IPS-18c (cell line): ENCODE data around the gene RPP25L.

Experiments used
- H3K4me3 ChIP-seq: 2 replicates; pipeline ENCODE4 v1.7.0; 2013; ENCODE audit warnings: low read depth, mild to moderate bottlenecking, low read length, moderate library complexity; ENCODE audit not compliant: insufficient read depth
- H3K9me3 ChIP-seq: one replicate; pipeline ENCODE4 v1.6.1; 2013; ENCODE audit warnings: mild to moderate bottlenecking, low read length, moderate library complexity; ENCODE audit not compliant: control insufficient read depth, insufficient read depth

Gene RPP25L

DNA sequence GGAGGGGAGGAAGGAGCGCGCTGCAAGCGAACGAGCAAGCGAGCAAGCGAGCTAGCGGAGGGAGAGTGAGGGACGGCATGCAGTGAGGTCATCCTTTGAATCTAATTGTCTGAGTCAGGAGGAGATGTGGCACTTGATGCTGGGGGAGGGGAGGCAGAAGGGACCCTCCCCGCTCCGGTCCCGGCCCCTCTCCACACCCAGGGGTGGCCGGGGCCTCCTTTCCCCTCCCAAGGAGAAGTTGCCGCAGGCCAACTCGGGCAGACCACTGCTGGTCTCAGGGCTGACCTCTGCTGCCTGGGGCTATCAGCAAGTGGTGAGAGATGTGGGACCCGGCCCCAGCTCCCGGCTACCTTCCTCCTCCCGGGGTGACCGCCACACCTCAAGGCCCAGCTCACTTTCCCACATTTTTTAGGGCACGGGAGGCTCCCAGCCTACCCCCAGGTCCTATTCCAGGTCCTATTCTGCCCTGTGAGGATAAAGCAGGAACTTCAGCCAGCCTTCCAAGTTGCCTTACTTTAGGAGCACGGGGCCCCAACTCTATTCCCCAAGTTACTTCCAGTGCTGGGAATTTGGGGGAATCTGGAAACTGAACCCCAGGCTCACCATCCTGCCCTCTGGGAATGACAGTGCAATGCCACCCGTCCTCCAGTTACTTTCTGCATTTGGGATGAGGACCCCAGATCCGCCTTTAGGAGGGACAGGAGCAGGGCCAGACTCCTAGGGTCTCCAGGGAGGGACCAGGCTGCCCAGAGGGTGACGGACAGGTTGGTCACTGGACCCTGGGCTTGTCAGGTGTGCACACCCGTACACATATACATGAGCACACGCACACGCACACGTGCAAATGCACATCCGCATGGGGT is 33.4 kb downstream of the RPP25L start:
- Histone ChIP-seq H3K9me3 (no peaks in the 10 kb centered on the region), H3K4me3 (peak overlapping the region; percentile 50)

DNA sequence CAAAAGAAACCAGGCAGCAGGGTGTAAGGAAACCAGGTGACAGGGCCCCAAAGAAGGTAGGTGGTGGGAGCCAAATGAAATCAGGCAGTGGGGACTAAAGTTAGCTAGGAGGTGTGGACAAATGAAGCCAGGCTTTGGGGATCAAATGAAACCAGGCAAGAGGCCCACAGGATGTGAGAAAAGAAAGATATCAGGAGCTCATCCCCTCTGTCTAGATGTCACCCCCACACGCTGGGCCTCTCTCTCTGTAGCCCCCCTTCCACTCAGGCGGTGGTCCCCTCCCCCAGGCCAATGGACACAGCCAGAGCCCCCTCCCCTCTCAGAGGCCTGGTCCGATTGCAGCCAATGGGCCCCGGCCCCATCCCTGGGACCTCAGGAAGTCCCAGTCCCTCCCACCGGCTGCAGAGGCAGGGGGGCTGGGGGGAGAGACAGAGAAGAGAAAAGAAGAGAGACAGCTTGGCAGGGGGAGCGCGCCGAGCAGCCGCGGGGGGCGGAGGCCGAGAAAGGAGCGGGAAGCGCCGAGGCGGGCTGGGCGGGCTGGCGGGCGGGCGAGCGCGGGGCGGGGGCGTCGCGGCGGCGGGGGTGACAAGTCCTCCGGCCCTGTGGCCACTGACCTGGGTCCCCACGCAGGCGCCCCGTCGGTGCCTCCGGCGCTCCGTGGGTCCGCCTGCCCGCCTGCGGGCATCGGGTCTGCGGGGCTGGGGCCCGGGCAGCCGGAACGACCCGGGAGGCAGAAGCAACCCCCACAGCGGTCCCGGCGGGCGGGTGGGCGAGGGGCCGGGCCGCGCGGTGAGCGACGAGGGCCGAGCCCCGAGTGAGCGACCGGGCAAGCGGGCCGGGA is 34.3 kb downstream of the RPP25L start:
- Histone ChIP-seq H3K4me3 (peak overlapping the region; percentile 50), H3K9me3 (no peaks in the 10 kb centered on the region)

DNA sequence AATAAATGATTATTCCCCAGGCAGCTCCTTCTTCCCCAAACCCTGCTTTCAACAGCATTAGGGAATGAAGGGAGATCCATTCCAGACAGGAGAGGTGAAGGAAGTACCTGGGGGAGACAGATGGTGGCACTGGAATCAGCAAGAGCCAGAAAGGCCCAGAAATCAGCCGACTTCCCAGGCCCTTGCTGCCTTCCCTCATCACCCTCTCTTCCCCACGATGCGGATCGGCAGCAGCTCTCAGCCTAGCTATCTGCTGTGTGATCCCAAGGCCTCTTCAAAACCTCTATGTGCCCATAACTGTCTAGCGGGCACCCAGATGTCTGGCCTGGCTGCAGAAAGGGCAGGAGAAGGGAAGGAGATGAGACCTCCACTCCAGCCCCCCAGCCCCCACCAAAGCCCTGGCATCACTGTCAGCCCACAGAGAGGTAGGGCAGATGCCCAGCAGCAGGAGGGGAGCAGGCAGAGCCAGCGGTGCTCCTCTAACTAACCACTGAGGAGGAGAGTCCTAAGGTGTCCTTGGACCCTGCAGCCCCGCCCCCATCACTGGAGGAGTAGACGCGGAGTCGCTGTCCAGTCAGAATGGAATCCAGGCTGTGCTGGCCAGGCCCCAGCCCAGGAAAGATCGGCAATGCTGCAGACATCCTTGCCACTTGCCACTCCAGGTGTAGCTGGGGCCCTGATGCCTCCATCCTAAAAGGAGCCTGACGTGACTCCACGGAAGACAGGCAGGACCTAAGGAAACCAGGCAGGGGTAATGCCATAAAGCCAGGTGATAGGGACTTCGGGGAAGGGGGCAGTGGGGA is 35.1 kb downstream of the RPP25L start:
- H3K4me3 ChIP-seq, result no peak overlapping the region
- H3K9me3 ChIP-seq, result no peaks in the 10 kb centered on the region

DNA sequence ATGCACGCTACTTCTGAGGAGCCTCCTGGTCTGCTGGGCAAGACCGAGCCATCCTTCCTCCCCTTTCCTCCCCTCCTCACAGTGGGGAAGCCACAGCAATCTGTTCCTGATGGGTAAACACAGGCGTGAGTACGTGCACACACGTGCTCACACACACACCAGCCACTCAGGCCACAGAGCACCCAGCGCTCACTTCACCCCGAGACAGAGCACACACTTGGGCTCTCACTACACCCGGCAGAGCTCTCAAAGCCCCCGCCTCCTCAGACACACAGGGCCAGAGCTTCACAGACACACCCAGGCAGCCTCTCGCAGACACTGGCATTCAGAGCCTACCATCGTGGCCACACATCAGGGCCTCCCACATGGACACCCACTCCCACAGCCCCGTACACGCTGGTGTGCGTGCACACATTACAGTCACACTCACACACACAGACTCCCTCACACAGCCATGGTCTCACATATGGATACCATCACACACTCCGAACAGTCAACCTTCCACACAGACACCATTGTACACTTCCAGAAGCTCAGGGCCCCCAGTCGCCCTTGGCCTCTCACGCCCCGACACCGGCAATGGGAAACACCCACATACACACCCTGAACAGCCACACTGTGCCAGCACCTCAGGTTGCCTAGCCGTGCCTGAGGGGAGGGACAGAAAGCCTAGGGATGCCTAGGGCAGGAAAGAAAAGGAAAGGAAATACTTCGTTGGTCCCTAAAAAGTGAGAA is 35.9 kb downstream of the RPP25L start:
- Histone ChIP-seq H3K4me3 (no peak overlapping the region), H3K9me3 (no peaks in the 10 kb centered on the region)

DNA sequence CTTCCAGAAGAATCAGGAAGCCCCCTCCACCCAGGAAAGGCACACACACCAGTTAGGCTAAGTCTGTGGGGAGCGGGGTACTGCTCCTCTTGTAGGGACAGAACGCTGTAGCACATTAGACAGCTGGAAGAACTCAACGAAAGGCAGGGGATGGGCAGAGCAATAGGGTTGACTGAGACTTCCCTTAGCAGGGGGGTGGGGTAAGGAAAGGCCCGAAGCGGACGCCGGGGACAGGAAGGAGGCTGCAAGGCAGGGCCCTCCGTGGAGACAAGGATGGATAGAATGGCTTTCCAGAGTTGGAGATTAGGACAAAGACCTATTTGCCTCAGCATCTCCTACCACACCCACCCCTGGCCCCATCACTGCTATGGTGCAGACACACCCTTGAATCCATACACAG is 36.7 kb downstream of the RPP25L start:
- no peak overlapping the region for H3K4me3 ChIP-seq
- H3K9me3 ChIP-seq, result no peaks in the 10 kb centered on the region

DNA sequence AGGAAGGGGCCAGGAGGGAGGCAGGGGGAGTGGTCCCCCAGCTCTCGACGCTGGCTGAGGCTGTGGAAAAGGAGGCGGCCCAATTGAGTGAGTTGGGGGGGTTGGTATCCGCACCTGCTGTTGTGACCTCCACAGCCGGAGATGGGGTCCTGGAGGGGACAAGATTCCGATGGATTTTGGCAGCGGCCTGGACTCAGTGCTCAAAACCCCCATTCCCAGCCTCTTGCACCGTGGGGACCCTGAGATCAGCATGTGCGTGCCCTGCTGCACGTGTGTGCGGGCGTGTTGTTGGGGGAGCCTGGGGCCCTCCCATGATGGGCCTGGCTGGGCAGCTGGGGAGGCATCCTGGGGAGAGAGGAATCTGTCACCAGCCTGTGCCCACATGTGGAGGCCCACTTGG is 37.3 kb downstream of the RPP25L start:
- Histone ChIP-seq H3K4me3 (no peak overlapping the region), H3K9me3 (no peaks in the 10 kb centered on the region)

DNA sequence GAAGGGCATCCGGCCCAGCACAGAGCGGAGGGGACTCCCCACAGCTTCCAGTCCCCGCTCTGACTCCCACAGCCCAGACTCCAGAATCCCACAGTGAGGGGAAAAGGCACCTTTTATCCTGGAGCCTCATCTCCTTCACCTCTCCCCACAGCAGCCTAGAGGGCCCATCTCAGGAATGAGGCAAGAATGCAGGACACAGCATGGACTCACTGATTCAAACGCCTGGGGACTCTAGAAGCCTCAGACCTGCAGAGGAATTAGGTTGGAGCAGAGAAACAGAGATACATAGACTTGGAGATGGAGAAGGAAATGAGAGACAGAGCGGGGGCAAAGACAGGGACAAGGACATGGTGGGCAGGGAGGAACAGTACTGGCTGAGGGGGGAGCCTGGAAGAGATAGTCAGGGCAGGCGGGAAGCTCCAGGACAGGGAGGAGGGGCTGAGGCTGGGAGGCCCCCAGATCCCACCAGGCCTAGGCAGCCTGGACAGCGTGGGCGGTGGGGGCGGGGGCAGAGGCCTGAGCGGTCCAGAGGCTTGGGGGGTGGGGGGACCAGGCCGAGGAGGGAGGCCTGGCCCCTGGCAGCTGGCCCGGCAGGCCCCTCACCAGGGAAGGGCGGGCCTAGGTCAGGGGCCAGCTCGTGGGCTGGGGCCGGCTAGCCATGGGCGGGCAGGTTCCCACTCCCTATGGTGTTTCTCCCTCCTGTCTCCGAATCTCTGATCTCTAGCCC is 38.1 kb downstream of the RPP25L start:
- Histone ChIP-seq H3K4me3 (no peak overlapping the region), H3K9me3 (no peaks in the 10 kb centered on the region)

DNA sequence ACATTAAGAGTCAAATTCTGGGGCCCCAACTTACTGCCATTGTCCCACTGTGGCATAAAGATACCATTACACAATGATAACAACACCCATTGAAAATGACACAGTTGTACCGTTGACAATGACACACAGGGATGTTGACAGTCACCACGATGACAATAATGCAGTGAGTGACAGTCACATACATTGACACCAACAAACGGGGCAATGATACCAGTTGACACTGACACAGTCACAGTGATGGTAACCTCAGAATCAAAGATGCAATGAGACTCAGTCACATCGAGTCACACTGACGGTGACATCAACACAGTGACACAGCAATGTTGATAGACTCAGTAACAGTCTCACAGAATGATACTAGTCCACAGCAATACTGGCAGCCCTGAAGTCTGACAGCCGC is 39.3 kb downstream of the RPP25L start:
- Histone ChIP-seq H3K9me3 (no peaks in the 10 kb centered on the region), H3K4me3 (no peak overlapping the region)

DNA sequence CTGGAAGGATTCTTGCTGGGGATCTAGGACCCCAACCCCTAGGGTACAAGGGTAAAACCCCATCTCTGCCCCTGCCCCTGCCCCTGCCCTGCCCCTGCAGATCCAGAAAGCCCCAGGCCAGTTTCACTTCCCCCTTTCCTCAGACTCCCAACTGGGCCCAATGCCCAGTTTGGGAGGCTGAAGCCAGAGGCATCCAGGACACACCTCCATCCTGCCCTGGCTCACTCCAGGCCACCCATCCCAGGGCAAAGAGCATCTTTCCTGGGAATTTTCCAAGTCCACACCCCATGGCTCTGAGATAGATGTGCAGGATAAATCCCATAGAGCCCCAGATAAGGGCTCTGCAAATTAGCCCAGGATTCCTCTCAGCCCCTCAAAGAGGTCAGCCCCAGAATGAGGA is 39.8 kb downstream of the RPP25L start:
- H3K4me3 ChIP-seq, result no peak overlapping the region
- H3K9me3 ChIP-seq, result no peaks in the 10 kb centered on the region

DNA sequence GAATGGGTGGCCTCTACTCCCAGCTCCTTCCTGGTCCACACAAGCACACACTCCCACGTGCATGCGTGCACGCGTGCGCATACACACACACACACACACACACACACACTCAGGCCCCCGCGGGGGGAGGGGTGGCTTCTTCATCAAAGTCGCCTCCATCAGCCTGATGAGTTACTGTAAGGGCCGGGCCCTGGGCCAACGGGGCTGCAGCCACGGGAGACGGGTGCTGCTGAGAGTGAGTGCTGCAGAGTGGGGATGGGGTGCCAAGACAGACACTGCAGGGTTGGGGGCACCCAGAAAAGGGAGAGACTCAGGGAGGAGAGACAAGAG is 40.5 kb downstream of the RPP25L start:
- Histone ChIP-seq H3K9me3 (no peaks in the 10 kb centered on the region), H3K4me3 (no peak overlapping the region)

DNA sequence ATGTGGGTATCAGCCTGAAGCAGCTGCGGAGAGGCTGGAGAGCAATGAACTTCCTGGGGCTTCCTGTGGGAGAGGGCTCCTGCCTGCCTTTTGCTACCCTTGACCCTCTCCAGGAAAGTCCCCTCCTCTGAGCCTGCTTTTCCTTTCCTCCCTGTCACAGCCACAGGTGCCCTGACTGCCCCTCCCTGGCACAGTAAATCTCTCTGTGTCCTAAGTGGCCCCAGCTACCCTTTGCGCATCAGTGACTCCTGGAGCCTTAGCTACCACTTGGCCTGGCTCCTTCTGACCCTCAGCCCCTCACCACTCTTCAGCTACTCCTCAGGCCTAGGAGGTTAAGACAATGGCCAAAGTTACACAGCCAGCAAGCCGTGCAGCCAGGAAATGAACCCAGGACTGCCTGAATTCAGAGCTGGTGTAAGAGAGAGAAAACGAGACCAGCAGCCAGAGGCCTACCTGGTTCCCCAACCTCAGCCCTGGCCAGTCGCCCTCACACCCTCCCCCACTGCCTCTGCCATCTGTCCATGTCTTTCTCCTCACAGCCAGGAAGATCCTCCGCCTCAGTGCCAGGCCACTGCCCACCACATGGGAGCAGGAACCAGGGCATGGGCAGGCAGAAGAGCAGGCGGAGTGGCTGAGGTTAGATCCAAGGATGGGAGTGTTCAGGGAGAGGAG is 41.0 kb downstream of the RPP25L start:
- H3K9me3 ChIP-seq, result no peaks in the 10 kb centered on the region
- no peak overlapping the region for H3K4me3 ChIP-seq

DNA sequence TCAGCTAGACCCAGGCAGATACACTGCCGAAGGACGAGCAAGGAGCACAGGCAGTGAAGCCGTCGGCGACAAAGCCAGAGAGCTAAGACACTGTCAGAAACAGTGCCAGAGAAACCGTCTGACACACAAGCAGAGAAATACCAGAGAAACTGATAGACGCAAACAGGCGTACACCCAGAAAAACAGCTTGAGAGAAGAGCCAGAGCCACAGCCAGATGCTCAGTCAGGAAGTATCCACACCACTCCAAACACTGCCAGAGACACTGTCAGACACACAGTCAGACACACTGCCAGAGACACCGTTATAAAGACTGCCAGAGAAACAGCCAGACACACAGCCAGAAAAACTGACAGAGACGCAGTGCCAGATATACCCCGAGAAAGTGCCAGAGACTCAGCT is 41.5 kb downstream of the RPP25L start:
- H3K4me3 ChIP-seq, result no peak overlapping the region

DNA sequence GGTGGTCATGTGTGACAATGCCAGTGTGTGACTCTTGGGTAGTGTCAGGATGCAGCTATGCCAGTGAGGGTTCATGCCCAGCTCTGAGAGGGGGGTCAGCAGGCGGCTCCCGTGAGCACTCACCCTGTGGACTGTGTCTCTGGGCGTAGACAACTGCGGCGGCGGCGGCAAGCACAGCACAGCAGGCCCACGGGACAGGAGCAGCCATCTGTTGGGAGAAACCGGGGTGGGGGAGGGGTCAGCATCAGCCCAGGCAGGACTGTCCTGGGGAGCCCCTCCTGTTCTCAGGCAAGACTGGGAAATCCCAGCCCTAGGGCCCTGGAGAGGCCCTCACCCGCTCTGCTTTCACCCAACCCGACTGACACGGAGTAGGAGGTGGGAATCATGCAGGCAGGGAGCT is 43.1 kb downstream of the RPP25L start:
- Histone ChIP-seq H3K9me3 (no peaks in the 10 kb centered on the region), H3K4me3 (no peak overlapping the region)

More for the DNA sequence above, 41.5 kb downstream of the RPP25L start:
- H3K9me3 ChIP-seq, result no peaks in the 10 kb centered on the region

DNA sequence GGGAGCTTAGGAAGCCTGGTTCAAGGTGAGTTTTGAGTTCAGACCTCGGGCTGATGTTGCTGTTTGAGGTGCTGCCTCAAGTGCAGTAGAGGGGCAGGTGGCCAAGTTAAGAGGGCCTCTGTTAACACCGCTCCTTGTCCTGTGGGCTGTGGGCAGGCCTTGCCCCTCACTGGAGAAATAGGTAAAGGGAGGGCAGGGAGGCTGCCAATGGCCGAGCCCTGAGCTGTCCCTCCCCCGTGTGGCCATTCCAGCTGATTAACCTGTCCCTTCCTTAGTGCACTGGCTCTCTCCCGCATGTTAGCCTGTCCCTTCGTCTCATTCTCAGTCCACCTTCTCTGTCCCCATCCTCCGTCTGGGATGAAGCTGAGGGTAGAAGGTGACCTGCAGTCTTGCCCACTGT is 43.8 kb downstream of the RPP25L start:
- H3K4me3 ChIP-seq, result no peak overlapping the region
- H3K9me3 ChIP-seq, result no peaks in the 10 kb centered on the region

DNA sequence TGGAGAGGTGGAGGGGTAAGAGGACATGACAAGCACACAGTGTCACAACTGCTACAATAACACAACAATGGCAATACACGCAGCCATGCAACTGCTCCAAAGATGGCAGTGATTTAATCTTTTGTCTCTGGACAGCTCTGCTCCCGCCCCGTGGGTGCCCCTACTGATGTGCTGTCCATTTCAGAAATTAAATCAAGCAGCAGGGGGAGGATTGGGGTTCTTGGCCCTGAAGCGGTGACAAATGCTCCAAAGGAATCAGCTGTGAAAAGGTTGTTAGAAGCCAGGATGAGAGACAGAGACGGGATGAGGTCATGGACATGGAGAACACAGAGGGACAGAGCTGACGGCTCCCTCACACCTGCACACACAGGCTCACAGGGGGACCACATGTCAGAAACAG is 44.9 kb downstream of the RPP25L start:
- no peaks in the 10 kb centered on the region for H3K9me3 ChIP-seq

DNA sequence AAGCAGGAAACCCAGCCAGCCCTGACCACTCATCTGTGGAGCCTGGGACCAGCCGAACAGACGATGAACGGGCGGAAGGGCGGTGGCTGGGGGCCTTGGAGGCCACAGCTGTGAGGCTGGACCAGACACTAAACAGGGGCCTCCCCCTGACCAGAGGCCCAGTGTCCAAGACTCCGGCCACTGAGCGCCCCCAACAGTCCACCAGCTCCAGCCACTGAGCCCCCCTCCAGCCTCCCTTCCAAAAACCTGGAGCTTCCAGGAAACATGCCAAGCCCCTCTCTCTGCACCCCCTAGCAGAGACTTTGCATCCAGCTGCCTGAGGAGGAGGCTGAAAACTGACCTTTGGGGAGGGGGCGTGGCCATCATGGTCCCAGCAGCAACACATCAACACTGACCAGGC is 45.6 kb downstream of the RPP25L start:
- no peaks in the 10 kb centered on the region for H3K9me3 ChIP-seq

More for the DNA sequence above, 44.9 kb downstream of the RPP25L start:
- no peak overlapping the region for H3K4me3 ChIP-seq

More for the DNA sequence above, 45.6 kb downstream of the RPP25L start:
- no peak overlapping the region for H3K4me3 ChIP-seq
